ENCODE data around the gene AIG1.

AIG1 gene

DNA sequence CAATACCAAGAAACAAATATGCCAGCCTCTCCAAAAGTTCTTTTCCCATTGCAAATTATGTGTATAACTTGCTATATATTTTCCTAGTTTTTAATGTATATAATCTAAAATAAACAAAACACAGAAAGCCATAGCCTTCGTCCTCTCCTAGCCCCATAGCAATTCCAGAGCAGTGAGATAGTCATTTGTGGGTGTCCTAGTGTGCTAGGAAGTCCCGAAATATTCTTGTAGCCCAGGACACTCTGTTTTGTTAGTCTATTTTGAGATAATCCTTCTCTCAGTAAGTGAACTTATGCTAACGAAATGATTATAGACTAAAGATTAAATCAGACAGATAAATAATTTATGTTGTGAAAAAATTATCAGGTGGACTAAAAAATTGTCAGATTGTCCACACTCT, 90.7 kb downstream of the AIG1 start:
- TF ChIP-seq, protein P1, sequence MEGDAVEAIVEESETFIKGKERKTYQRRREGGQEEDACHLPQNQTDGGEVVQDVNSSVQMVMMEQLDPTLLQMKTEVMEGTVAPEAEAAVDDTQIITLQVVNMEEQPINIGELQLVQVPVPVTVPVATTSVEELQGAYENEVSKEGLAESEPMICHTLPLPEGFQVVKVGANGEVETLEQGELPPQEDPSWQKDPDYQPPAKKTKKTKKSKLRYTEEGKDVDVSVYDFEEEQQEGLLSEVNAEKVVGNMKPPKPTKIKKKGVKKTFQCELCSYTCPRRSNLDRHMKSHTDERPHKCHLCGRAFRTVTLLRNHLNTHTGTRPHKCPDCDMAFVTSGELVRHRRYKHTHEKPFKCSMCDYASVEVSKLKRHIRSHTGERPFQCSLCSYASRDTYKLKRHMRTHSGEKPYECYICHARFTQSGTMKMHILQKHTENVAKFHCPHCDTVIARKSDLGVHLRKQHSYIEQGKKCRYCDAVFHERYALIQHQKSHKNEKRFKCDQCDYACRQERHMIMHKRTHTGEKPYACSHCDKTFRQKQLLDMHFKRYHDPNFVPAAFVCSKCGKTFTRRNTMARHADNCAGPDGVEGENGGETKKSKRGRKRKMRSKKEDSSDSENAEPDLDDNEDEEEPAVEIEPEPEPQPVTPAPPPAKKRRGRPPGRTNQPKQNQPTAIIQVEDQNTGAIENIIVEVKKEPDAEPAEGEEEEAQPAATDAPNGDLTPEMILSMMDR (IDR thresholded peaks at IDR 0.05; ENCODE audit: low read depth, low read length, missing control alignments) = no peak
- no peak overlapping the region for H3K4me3 ChIP-seq (replicated peaks; ENCODE audit: low read depth, low read length)
- no peak for DNase-seq (ENCODE audit: extremely low read depth, low read depth)

- TF ChIP-seq, protein P1 (IDR thresholded peaks at IDR 0.05; ENCODE audit: low read depth, low read length, missing control alignments) = no peak
These were observed 95.0 kb downstream of the AIG1 start for GRCh38 chr6:143155681-143156080.

DNA sequence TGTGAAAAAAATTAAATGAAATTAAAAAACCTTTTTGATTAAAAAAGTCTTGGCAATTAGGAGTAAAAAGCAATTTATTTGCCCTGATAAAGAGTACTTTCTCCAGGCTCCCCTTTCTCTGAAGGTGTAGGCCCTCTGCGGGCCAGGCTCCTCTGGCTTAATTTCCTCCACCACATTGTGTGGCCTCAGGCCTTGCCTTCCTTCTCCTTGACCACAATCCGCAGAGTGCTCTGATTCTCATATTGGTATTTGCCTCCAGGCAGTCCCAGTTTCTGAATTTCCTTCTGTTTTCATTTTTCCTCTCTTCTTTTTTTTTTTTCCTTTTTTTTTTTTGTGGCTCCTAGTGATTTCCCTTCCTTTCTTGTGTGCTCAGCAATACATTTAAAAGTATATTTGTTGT, 96.4 kb downstream of the AIG1 start:
- no peak for DNase-seq (ENCODE audit: extremely low read depth, low read depth)
- TF ChIP-seq, protein P1 (IDR thresholded peaks at IDR 0.05; ENCODE audit: low read depth, low read length, missing control alignments) = no peak
- H3K4me3 ChIP-seq (replicated peaks; ENCODE audit: low read depth, low read length) = no peak overlapping the region

More at GRCh38 chr6:143155681-143156080, 95.0 kb downstream of the AIG1 start:
- no peak overlapping the region for H3K4me3 ChIP-seq (replicated peaks; ENCODE audit: low read depth, low read length)
- no peak for DNase-seq (ENCODE audit: extremely low read depth, low read depth)

- TF ChIP-seq, protein P1 (IDR thresholded peaks at IDR 0.05; ENCODE audit: low read depth, low read length, missing control alignments) = no peak
- DNase-seq (ENCODE audit: extremely low read depth, low read depth) = no peak
- H3K4me3 ChIP-seq (replicated peaks; ENCODE audit: low read depth, low read length) = no peak overlapping the region
These were observed 97.5 kb downstream of the AIG1 start for GRCh38 chr6:143158113-143158581.

DNA sequence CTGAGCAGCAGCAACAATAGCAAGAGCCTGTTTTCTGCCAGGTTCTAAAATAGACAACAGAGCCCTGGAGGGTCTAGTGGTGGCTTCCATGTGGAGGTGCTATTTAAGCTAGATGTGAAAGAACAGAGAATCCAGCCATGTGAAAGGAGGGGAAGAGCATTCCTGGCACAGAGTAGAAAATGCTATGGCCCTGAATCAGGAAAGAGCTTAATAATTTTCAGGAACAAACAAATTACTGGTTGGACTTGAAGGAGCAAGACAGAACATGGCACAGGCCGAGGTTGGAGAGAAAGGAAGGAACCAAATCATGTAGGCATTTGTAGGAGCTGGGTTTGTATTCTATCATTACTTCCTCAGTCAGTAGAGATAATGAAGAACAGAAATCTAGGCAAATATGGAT, 98.3 kb downstream of the AIG1 start:
- TF ChIP-seq, protein P1 (IDR thresholded peaks at IDR 0.05; ENCODE audit: low read depth, low read length, missing control alignments) = no peak
- DNase-seq (ENCODE audit: extremely low read depth, low read depth) = no peak
- no peak overlapping the region for H3K4me3 ChIP-seq (replicated peaks; ENCODE audit: low read depth, low read length)

DNA sequence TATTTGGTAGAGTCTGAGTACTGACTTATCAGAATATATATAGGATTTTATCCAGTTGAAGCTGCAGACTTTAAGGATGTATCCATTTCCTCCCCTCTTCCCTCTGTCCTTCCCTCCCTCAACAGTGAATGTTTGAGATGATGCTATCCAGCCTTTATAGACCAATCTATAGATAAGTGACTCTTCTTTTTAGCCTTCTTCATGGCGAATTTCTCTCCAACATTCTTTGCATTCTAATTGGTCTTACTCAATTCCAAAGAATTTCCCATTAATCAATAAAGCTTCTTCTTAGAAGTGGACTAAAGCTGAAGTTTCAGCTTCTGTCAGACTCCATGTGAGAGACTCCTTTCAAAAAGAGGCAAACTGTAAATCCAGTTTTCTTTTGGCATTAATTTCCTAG, 99.3 kb downstream of the AIG1 start:
- no peak for DNase-seq (ENCODE audit: extremely low read depth, low read depth)
- no peak overlapping the region for H3K4me3 ChIP-seq (replicated peaks; ENCODE audit: low read depth, low read length)
- TF ChIP-seq, protein P1 (IDR thresholded peaks at IDR 0.05; ENCODE audit: low read depth, low read length, missing control alignments) = no peak

All from HFF-Myc (cell line).